Fibroblast of skin of right quadriceps (primary cell): Measurements from ENCODE around the gene PMAIP1.

Experiments used
- DNase-seq: peaks from one replicate; pipeline ENCODE4 v3.0.0-alpha.2; 2013

The PMAIP1 gene

DNA sequence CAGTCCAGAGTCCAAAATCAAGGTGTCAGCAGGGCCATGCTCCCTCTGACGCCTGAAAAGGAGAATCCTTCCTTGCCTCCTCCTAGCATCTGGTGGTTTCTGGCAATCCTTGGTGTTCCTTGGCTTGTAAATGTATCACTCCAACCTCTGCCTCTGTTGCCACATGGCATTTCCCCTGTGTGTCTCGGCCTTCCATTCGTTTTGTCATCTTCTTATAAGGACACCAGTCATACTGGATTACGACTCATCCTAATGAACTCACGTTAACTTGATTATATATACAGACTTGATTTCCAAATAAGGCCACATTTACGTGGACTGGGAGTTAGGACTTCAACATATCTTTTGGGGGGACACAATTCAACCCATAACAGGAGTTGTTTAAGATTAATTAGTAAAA is 15.8 kb downstream of the PMAIP1 start:
- DNase-seq = peak; percentile 67

DNA sequence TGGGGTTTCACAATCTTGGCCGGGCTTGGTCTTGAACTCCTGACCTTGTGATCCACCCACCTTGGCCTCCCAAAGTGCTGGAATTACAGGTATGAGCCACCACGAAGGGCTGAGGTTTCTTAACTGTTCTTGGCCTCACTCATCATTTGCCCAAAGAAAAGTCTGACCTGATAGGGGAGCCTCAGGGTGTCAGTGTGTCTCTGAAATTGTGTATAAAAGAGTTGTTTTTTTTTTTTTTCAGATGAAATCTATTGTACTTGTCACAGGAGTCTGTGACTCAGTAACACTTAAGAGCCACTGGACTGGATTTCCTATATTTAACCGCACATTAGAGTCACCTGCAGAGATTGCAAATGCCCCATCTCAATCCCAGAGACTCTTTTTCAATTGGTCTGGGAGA is 16.9 kb downstream of the PMAIP1 start:
- DNase-seq = no peak

DNA sequence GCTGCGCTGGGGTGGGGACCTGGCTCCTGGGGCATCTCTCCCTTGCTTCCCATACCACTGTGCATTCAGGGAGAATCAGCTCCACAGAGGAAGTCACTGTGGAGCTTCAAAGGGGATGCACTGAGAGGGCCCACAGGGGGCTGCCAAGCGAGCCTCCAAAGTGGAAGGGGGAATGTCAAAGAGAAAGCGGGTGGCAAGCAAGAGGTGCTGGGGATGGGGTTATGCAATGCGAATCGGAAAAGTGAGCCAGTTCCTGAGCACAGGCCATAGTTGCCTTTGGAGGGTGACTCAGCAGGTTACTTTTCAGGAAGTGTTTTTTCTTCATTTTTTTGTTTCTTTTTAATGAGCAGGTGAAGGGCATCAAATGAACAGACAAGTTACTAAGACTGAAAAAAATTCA is 17.6 kb downstream of the PMAIP1 start:
- peak; percentile 32 for DNase-seq

DNA sequence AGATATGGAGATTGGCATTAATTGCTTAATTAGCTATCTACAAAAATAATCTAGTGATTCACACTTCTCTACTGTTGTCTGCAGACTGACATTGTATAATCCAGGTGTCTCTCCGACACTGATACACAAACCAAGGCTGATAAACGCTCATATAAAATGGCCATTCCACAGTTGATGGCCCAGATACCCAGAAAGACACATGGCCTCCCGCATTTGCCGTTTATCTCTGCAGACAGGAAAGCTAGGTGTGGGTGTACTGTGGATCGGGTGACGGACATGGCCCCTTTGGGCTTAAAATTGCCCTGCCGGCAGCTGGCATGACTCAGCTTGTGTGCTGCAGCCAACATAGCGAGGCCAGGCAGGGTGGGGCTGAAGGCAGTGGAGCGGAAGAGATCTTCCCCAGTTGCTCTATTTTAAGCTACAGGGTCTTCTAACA is 18.5 kb downstream of the PMAIP1 start:
- DNase-seq = peak; percentile 55

DNA sequence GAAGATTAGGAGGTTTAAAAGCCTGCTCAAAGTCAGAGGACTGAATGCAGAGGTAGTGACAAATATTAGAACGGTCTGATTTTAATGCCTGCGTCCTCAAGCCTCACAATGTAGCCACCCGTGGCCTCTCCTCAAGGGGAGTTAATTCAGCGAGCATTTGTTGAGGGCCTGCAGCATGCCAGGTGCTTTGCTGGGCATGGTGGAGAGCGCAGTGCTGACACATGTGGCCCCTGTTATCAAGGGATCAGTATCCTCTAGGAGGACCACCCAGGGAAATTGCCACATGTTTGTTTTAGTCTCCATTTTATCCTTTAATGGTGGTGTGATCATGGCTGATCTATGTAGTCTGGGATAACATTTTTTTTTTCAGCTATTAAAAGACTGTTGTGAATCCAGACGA is 19.2 kb downstream of the PMAIP1 start:
- DNase-seq = no peak

DNA sequence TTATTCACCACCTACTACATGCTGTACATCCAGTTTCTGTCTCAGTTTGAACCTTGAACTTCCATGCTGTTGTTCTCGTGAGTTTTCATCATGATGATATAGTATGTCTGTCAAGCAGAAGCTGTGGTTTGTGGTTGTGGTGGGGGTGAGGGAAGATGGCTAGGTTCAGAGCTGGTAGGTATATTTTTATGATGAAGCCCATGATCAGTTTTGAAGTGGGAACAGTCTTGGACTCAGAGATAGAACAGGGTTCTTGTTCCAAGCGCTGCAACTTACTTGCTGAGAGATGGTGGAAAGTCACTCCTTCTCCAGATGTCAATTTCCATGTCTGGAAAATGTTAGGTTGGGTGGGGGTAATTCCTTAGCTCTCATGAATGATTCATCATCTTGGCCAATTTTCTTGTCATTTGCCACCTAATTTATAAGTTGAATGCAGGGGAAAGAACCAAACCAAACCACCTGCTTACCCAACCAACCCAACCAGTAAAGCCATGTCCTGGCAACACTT is 21.6 kb downstream of the PMAIP1 start:
- DNase-seq = peak; percentile 65

DNA sequence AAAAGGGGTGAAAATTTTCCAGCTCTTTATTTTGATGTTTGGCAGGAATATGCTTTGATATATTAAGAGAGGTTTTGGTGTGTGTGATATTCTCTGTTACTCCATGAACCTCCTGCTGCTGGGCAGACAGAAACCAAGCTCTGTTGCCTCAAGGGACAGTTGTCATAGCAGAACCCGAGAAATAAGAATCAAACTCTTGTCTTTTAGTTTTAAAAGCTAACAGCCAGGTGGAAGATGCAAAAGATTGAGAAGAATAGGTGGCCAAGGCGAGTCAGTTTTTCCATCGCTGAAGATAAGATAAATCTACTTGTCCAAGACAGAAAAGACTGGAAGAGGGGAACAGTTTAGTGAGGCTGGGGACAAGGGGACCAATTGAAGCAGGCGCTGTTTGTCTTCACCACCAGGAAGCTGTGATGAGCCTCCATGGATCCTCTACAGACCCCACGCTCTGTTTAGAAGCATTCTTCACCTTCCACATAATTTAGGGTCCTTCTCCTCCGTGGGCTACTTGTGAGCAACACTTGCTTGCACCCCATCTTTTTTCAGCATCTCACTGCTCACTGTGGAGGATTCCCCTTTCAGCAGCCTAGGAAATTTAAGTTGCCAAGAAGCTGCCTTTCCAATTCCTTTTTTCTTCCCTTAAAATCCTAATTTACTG is 23.9 kb downstream of the PMAIP1 start:
- DNase-seq = no peak

DNA sequence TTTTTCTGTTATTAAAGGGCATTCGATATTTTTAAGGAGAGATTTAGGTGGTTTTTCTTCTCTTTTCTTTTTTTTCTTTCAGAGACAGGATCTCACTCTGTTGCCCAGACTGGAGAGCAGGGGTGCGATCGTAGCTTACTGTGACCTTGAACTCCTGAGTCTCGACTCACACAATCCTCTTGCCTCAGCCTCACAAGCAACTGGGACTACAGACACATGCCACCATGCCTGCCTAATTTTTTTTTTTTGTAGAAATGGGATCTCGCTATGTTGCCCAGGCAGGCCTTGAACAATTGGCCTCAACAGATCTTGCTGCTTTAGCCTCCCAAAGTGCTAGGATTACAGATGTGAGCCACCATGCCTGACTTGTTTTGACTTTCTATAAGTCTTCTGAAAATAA is 26.3 kb downstream of the PMAIP1 start:
- no peak for DNase-seq

DNA sequence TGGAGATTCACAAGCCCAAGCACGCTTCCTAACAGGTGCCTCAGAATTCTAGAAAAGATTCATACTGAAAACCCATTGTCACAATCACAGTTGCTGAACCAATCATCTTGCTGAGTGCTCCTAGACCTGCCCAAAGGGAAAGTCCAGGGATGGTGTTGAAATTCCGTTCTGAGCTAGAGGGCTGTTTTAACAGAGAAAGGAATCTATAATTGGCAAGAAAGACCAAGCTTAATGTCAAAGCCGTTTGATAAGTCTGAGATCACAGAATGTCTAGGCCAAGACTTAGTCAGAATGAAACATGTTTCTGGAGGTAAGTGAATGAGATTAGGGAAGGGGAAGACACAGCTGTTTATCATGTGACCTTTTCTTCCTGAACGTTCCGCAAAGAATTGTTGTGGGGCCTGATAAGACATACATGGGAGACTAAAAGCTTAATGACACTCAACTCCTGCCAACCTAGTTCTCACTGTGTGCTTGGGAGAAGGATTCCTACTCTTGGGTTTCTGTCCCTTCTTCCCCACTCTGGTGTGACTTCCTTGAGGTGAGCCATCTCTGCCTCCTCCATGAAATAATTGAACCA is 27.5 kb downstream of the PMAIP1 start:
- no peak for DNase-seq

DNA sequence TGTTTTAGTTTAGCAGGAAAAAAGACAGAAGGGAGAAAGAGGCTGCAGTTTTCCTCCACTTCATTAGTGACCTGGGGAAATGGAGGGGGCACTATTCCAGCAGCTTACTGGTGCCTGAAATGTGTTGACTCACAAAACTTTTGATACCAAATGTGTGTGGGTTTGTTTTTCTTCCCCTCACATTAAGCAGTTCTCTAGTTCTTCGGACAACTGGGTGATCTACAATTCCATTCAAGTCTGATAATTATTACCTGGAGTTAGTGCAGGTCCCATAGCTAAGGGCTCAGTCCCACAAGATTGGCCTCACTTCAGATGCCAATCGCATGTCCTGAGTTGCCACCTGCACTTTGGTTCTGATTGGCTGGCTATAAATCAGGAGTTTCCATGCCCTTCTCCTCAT is 28.4 kb downstream of the PMAIP1 start:
- DNase-seq = no peak

DNA sequence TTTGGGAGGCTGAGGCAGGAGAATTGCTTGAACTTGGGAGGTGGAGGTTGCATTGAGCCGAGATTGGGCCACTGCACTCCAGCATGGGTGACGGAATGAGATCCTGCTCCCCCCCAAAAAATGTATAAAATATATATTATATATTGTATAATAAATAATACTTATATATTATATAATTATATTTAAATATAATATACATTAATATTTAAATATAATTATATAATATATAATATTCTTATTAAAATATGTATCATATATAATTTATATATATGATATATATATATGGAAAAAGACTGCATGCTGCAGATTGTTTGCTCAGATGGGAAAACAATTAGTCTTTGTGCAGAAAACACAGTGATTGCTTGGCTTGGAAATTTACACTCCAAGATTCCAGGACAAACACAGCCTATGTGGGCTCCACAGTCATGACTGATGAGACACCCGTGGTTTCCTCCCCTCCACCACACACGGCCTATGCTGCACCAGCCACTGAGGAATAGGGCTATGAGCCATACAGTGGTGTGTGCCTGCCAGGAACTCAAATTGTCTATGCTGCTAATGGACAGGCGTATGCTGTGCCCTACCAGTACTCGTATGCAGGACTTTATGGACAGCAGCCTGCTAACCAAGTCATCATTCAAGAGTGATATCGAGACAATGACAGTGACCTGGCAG is 30.0 kb downstream of the PMAIP1 start:
- peak; percentile 62 for DNase-seq

DNA sequence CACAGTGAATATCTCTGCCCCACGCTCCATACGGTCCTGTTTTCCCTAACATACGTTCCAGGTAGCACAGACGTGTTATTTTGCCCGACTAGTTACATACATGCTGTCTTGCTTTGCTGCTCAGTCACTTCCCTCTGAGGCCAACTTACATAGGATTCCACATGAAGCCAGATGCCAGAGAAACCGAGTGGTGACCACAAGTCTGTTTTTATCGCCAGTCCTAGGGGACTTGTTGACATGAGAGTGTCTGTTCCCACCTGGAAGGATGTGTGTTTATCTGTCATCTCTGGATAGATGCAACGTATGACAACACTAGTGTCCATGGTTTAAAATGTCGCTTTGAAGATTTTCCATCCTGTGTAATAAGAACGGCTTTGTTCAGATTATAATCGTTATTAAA is 32.6 kb downstream of the PMAIP1 start:
- no peak for DNase-seq

DNA sequence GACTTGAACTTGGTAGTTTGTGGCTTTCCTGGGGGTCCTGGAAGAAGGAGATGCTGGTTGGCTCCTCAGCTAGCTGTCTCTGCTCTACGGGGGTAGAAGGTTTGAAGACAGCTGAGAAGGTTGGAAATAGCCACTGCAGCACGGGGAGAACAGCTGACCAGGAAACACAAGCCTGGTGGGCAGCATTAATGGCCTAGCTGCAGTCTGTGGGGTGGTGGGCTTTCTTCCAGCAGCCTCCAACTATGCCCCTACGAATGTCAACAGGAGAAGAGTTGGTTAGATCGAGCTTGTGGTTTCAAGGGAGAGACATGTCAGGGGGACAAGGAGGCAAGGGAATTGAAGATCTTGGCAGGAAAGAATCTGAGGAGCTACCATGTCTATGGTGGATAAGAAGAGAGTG is 38.9 kb downstream of the PMAIP1 start:
- no peak for DNase-seq

DNA sequence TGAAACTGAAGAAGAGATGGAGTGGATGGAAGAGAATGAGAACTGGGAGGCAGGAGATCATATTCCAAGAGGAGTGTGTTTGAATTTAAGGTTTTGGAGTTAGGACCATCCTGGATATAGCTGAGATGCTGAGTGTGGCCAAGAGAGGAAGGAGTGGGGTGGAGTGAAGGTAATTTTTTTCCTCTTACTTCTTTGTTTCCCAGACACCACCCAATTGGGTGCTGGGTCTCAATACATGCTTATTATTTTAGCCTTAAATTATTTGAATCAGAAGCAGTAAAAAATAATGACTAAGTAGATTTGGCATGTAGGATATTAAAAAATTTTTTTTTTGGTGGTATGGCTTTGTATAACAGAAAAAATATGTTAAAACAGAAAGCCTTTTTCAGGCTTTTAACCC is 39.3 kb downstream of the PMAIP1 start:
- peak; percentile 14 for DNase-seq

DNA sequence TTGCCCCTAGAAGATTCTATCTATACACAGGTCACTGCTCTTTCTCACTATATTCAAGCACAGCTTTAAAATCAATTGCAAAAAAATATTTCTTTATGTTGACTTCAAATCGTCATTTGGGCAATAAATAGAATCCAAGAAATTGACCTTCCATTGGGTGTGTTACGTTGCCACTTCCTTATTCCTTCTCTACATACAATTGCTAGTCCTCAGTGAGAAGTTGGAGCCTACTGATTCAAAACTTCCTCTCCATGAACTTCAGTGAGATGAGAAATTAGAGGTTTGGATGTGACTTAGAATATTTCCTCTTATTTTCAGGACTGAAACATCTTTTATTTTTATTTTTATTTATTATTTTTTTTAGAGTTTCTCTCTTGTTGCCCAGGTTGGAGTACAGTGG is 40.3 kb downstream of the PMAIP1 start:
- no peak for DNase-seq

DNA sequence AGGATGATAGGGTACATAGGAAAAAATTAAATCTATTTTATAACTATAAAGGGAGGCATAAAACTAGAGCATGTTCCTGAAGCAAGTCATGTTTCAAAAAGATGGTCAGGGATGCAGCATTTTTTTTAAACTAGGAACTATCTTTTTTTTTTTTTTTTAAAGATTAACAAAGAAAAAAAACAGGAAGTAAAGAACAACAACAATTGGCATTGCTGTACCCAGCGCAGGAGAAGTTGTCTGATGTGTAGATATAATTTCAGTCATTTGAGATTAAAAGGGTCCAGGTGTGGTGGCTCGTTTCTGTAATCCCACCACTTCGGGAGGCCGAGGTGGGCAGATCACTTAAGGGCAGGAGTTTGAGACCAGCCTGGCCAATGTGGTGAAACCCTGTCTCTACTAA is 41.5 kb downstream of the PMAIP1 start:
- no peak for DNase-seq

DNA sequence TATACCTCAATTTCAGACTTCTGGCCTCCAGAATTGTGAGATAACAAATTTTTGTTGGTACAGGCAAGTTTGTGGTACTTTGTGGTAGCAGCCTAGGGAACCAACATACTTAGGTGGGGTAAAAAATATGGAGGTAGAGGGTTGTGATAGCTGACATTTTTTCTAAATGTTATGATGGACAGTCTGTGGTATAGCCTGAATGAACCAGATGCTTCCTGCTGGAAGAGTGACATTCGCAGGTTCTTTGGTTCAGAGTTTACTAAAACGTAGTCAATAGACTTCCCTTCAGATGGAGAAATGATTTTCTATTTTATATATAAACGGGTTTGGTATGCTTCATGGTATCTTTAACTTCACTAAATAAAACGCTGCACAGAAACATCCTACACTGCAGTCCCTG is 42.8 kb downstream of the PMAIP1 start:
- DNase-seq = no peak

DNA sequence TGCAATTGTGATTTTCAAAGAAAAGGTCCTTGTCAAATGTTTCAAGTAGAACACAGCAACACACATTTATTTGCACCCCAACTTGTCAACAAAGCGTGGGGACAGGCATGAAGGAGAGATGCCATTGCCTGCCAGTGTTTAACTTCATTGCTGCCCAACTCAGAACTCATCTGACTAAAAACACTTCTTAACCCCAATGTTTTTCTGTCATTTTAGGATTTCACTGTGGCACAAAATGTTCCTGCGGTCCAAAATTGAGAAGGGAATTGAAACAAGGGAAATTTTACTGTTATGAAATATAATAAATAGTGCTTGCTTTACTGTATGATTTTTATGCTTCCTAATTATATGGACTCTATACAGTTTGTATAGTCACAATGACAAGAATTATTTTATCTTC is 45.7 kb downstream of the PMAIP1 start:
- DNase-seq = no peak

DNA sequence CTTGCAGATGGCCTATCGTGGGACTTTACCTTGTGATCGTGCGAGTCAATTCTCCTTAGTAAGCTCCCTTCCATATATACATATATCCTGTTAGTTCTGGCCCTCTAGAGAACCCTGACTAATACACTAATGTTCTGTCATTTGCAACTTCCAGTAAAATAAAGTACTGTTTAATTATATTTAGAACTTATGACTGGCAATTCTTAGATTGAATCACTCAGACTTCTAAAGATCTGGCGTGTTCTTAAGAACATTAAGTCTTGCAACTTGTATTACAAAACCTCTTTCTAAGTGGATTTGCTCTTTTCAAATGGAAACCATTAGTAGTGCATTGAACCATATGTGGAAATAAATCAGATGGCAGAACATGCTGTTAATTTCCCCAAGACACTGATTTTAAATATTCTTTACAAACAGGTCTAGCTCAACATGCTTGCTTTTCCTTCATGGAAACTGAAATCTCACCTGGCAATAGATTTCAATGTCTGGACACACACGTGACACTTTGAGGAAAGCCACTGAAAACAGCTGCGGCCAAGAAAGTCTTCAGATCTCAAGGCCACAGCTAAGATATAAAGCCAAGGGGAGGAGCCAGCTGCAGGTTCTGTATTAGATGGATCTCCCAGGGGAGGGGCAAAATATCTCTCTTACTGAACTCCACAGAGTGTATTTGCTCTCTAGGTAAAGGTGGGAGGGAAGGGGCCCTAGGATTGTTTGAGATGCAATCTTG is 50.6 kb downstream of the PMAIP1 start:
- peak; percentile 64 for DNase-seq

DNA sequence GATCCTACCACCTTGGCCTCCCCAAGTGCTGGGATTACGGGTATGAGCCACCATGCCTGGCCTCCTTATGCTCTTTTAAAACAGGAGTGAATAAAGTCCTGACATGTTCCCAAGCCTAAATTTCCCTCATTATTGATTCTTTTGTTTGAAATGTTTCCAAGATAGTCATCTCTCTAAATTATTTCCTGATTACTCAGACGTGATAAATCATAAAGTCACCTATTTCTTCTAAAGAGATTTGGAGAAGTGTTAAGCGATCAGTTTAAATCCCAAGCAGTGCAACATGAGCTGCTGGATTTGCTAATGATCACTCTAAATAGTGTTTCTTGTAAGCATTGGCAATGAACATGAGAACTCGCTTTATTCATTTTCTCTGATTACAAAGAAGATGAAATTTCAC is 51.8 kb downstream of the PMAIP1 start:
- peak; percentile 9 for DNase-seq

DNA sequence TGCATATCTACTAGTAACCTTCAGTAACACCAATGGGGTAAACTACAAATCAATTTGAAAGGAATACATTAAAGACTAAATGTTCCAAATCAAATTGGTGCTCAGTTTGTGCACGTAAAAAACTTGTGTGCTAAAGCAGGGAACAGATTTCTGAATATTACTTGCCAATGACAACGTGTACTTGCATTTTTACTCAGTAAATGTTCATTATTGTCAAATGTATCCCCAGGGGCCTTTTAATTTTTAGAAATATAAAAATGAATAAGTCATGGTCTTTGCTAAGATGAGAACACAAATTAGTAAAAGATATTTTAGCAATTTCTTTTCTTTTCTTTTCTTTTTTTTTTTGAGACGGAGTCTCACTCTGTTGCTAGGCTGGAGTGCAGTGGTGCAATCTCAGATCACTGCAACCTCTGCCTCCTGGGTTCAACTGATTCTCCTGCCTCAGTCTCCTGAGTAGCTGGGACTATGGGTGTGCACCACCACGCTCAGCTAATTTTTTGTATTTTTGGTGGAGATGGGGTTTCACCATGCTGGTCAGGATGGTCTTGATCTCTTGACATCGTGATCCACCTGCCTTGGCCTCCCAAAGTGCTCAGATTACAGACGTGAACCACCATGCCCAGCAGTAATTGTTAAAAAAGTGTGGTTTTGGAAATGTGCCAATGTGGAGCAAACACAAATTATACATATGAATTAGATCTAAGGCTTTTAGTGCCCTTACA is 52.6 kb downstream of the PMAIP1 start:
- DNase-seq = no peak
